H1 (cell line): ENCODE data around the gene BCO1. TPM values are rescaled to one million over a fixed set of nuclear protein-coding genes. Genes with fewer than 3 reads are reported as not detected.

ENCODE experiments used
- CTCF ChIA-PET: fragments of 300-600 bp; sonication (Branson Sonifier 250); formaldehyde crosslinking; loops from one replicate; lab custom pipeline; 2021; ENCODE audit not compliant: partially characterized antibody; lab: Charles Lee
- POLR2A ChIA-PET: fragments of 300-600 bp; sonication (Branson Sonifier 250); formaldehyde crosslinking; loops from one replicate; lab custom pipeline; 2021; ENCODE audit warnings: inconsistent platforms; ENCODE audit not compliant: partially characterized antibody; lab: Charles Lee
- DNase-seq, 2 experiments: peaks; one replicate each; pipeline versions ENCODE4 v3.0.0 to v3.0.0-alpha.2; 2010 to 2022; ENCODE audit warnings: low spot score in 2 of 2, low read depth in 1 of 2, mixed read lengths in 1 of 2
- FAIRE-seq: peaks from 2 replicates; lab custom pipeline; 2011; peaks lifted over from hg19 to GRCh38; lab: Jason Lieb, UNC
- H2AFZ ChIP-seq: 2 replicates; pipeline ENCODE4 v1.8.1; 2012; ENCODE audit warnings: low read length, inconsistent platforms
- H2AK5ac ChIP-seq: 2 replicates; pipeline ENCODE4 v1.6.1; 2013; ENCODE audit warnings: low read depth, low read length
- H2BK120ac ChIP-seq: replicated peaks from 2 replicates; pipeline ENCODE3; 2013; ENCODE audit warnings: low read depth, low read length, inconsistent platforms
- H2BK12ac ChIP-seq: 2 replicates; pipeline ENCODE4 v1.6.1; 2013; ENCODE audit warnings: low read depth, low read length
- H2BK15ac ChIP-seq: 2 replicates; pipeline ENCODE4 v1.6.1; 2013; ENCODE audit warnings: low read length
- H2BK20ac ChIP-seq: 2 replicates; pipeline ENCODE4 v1.6.1; 2013; ENCODE audit warnings: low read length
- H2BK5ac ChIP-seq: 2 replicates; pipeline ENCODE4 v1.6.1; 2013; ENCODE audit warnings: low read depth, low read length
- H3K14ac ChIP-seq: 2 replicates; pipeline ENCODE4 v1.6.1; 2013; ENCODE audit warnings: inconsistent platforms; ENCODE audit not compliant: insufficient read length
- H3K18ac ChIP-seq: 2 replicates; pipeline ENCODE4 v1.6.1; 2013; ENCODE audit warnings: low read length; ENCODE audit errors: extremely low read depth
- H3K23ac ChIP-seq: 2 replicates; pipeline ENCODE4 v1.6.1; 2013; ENCODE audit warnings: inconsistent platforms; ENCODE audit not compliant: insufficient read length
- H3K23me2 ChIP-seq: 2 replicates; pipeline ENCODE4 v1.6.1; 2013; ENCODE audit warnings: low read depth, low read length
- H3K27ac ChIP-seq: 2 replicates; pipeline ENCODE4 v1.6.1; 2011; ENCODE audit warnings: low read depth, low read length, inconsistent platforms
- H3K27me3 ChIP-seq, 4 experiments: replicated peaks in 1 of 4; 1 replicate in 1 of 4; 2 replicates in 3 of 4; pipeline versions ENCODE4 v1.6.1 to v1.8.1; 2011 to 2013; ENCODE audit warnings: low read length in 3 of 4, mild to moderate bottlenecking in 3 of 4, inconsistent platforms in 2 of 4, mixed read lengths in 2 of 4, moderate library complexity in 1 of 4; ENCODE audit not compliant: control insufficient read depth in 3 of 4, insufficient read depth in 3 of 4; ENCODE audit errors: extremely low read depth in 1 of 4
- H3K36me3 ChIP-seq, 4 experiments: 2 replicates each; pipeline versions ENCODE4 v1.6.1 to v1.8.1; 2011 to 2013; ENCODE audit warnings: mild to moderate bottlenecking in 4 of 4, low read length in 3 of 4, moderate library complexity in 2 of 4, control low read depth in 1 of 4, inconsistent platforms in 1 of 4; ENCODE audit not compliant: insufficient read depth in 4 of 4, control insufficient read depth in 2 of 4
- H3K4ac ChIP-seq: replicated peaks from 2 replicates; pipeline ENCODE3; 2013; ENCODE audit warnings: low read length, low read depth, mixed read lengths, inconsistent platforms; ENCODE audit not compliant: insufficient read length
- H3K4me1 ChIP-seq, 4 experiments: replicated peaks in 1 of 4; 1 replicate in 1 of 4; 2 replicates in 3 of 4; pipeline versions ENCODE4 v1.6.1 to v1.8.1; 2011 to 2013; ENCODE audit warnings: low read length in 3 of 4, inconsistent platforms in 2 of 4, mixed read lengths in 1 of 4; ENCODE audit not compliant: insufficient read depth in 4 of 4, control insufficient read depth in 3 of 4
- H3K4me2 ChIP-seq, 2 experiments: 2 replicates each; pipeline versions ENCODE4 v1.6.1 to v1.8.1; 2011 to 2013; ENCODE audit warnings: low read depth in 2 of 2, low read length in 2 of 2, control low read depth in 1 of 2, inconsistent platforms in 1 of 2, mild to moderate bottlenecking in 1 of 2; ENCODE audit not compliant: insufficient read depth in 1 of 2
- H3K4me3 ChIP-seq, 4 experiments: fragments of 200-600, 300-600 bp in 1 of 4; sonication (generic), shearing (Covaris generic), sonication (Bioruptor Twin) in 1 of 4; 2 replicates each; pipeline versions ENCODE4 v1.5.1 to v1.8.1; 2011 to 2016; ENCODE audit warnings: low read length in 4 of 4, low read depth in 3 of 4, control low read depth in 2 of 4, inconsistent platforms in 2 of 4, mild to moderate bottlenecking in 2 of 4, mixed read lengths in 1 of 4, moderate library complexity in 1 of 4; ENCODE audit not compliant: insufficient read depth in 2 of 4; ENCODE audit errors: extremely low read depth in 1 of 4
- H3K56ac ChIP-seq: replicated peaks from 2 replicates; pipeline ENCODE3; 2013; ENCODE audit warnings: low read depth, mild to moderate bottlenecking, mixed read lengths, low read length, inconsistent platforms; ENCODE audit not compliant: insufficient read length
- H3K79me1 ChIP-seq: 2 replicates; pipeline ENCODE4 v1.6.1; 2013; ENCODE audit warnings: low read depth, low read length, control low read depth
- H3K79me2 ChIP-seq, 2 experiments: 2 replicates each; pipeline versions ENCODE4 v1.6.1 to v1.8.1; 2012 to 2013; ENCODE audit warnings: low read length in 2 of 2, mild to moderate bottlenecking in 2 of 2, inconsistent platforms in 1 of 2; ENCODE audit not compliant: insufficient read depth in 2 of 2, control insufficient read depth in 1 of 2
- H3K9ac ChIP-seq, 4 experiments: replicated peaks in 1 of 4; 1 replicate in 1 of 4; 2 replicates in 3 of 4; pipeline versions ENCODE4 v1.6.1 to v1.8.1; 2011 to 2013; ENCODE audit warnings: low read depth in 3 of 4, low read length in 3 of 4, control low read depth in 2 of 4, mild to moderate bottlenecking in 2 of 4, moderate library complexity in 2 of 4, inconsistent platforms in 1 of 4; ENCODE audit errors: extremely low read depth in 1 of 4
- H3K9me3 ChIP-seq, 2 experiments: 2 replicates each; pipeline versions ENCODE4 v1.6.1 to v1.8.1; 2012 to 2013; ENCODE audit warnings: mild to moderate bottlenecking in 2 of 2, moderate library complexity in 2 of 2, control low read depth in 1 of 2, inconsistent platforms in 1 of 2, low read depth in 1 of 2, low read length in 1 of 2, mixed read lengths in 1 of 2; ENCODE audit not compliant: insufficient read depth in 2 of 2
- H4K20me1 ChIP-seq, 2 experiments: replicated peaks in 1 of 2; 2 replicates each; pipeline versions ENCODE3 to v1.8.1; 2011 to 2013; ENCODE audit warnings: inconsistent platforms in 2 of 2, low read length in 2 of 2, mild to moderate bottlenecking in 1 of 2; ENCODE audit not compliant: insufficient read depth in 2 of 2, control insufficient read depth in 1 of 2
- H4K5ac ChIP-seq: 2 replicates; pipeline ENCODE4 v1.6.1; 2013; ENCODE audit warnings: low read length, low read depth, mixed read lengths, inconsistent platforms; ENCODE audit not compliant: insufficient read length
- H4K8ac ChIP-seq: 2 replicates; pipeline ENCODE4 v1.8.0; 2013; ENCODE audit warnings: mild to moderate bottlenecking, moderate library complexity, low read length, inconsistent platforms; ENCODE audit not compliant: insufficient read depth; ENCODE audit errors: extremely low read depth
- H4K91ac ChIP-seq: replicated peaks from 2 replicates; pipeline ENCODE3; 2013; ENCODE audit warnings: low read length, mixed read lengths, inconsistent platforms; ENCODE audit not compliant: insufficient read length
- ATF2 ChIP-seq: IDR thresholded peaks from 2 replicates; pipeline ENCODE4 v1.6.1; 2012; ENCODE audit warnings: low read length, inconsistent platforms
- BCL11A ChIP-seq, 2 experiments: IDR thresholded peaks; one replicate each; pipeline ENCODE4 v1.6.1; 2011; ENCODE audit warnings: low read depth in 2 of 2, low read length in 2 of 2, mild to moderate bottlenecking in 2 of 2
- FOSL1 ChIP-seq: IDR thresholded peaks from 2 replicates; pipeline ENCODE4 v1.6.1; 2011; ENCODE audit warnings: mild to moderate bottlenecking, low read depth, low read length, moderate library complexity; ENCODE audit not compliant: insufficient read depth
- HDAC2 ChIP-seq, 2 experiments: fragments of 300-600 bp in 1 of 2; sonication (generic) in 1 of 2; IDR thresholded peaks; 2 replicates each; pipeline ENCODE4 v1.6.1; 2011 to 2012; ENCODE audit warnings: low read depth in 2 of 2, low read length in 2 of 2, mild to moderate bottlenecking in 2 of 2, moderate library complexity in 2 of 2, borderline replicate concordance in 1 of 2, inconsistent platforms in 1 of 2
- NANOG ChIP-seq: IDR thresholded peaks from 2 replicates; pipeline ENCODE4 v1.6.1; 2011; ENCODE audit warnings: low read length, low read depth, mild to moderate bottlenecking, inconsistent platforms; ENCODE audit not compliant: insufficient read depth, poor library complexity, severe bottlenecking
- SIX5 ChIP-seq: IDR thresholded peaks from 2 replicates; pipeline ENCODE4 v1.6.1; 2011; ENCODE audit warnings: mild to moderate bottlenecking, low read depth, low read length
- SP1 ChIP-seq: IDR thresholded peaks from 2 replicates; pipeline ENCODE4 v1.6.1; 2011; ENCODE audit warnings: low read depth, low read length
- SUZ12 ChIP-seq: fragments of 200-600 bp; sonication (generic); IDR thresholded peaks from 2 replicates; pipeline ENCODE4 v1.6.1; 2012; ENCODE audit warnings: mild to moderate bottlenecking, inconsistent platforms, low read length, moderate library complexity, mixed read lengths
- TBP ChIP-seq: IDR thresholded peaks from 2 replicates; pipeline ENCODE4 v1.6.1; 2011; ENCODE audit warnings: low read depth, low read length, improper control_type of control experiment
- YY1 ChIP-seq: IDR thresholded peaks from 2 replicates; pipeline ENCODE4 v1.6.1; 2011; ENCODE audit warnings: low read depth, mild to moderate bottlenecking, low read length
- WGBS, 2 experiments: shearing (Covaris generic) in 1 of 2; methylation state at CpG; one replicate each; pipeline versions ENCODE4 v1.1.6 to v1.1.7; 2013 to 2015; ENCODE audit warnings: low lambda C conversion rate in 2 of 2, mixed read lengths in 2 of 2, inconsistent platforms in 1 of 2, low coverage in 1 of 2, missing lambda C conversion rate in 1 of 2; ENCODE audit not compliant: insufficient replicate concordance in 2 of 2, insufficient coverage in 1 of 2, insufficient read length in 1 of 2; ENCODE audit errors: extremely low coverage in 1 of 2, missing lambda C conversion rate in 1 of 2; 5-methylcytosine and 5-hydroxymethylcytosine counted together
- polyA plus RNA-seq, 7 experiments: library from polyadenylated mRNA; depleted of rRNA in 3 of 7; stranded (reverse) in 5 of 7; unstranded in 2 of 7; fragments of >200 nt in 5 of 7; fragments of 200-250 nt in 2 of 7; gene quantifications; 1 replicate in 5 of 7; 2 replicates in 1 of 7; 4 replicates in 1 of 7; pipeline versions ENCODE4 v1.2.1 to v1.2.3, GENCODE V29; 2011 to 2013; ENCODE audit warnings: missing spikeins in 2 of 7, mixed read lengths in 2 of 7
- total RNA-seq: library from RNA; stranded (reverse); fragmentation: NEBNext Ultra II Directional; extraction: Animal tissue kit (Norgen Biotek cat#: 25700); gene quantifications from 2 replicates; pipeline ENCODE4 v1.2.1, GENCODE V29; 2021
- TF ChIP-seq, protein P1 (sequence below): IDR thresholded peaks from 2 replicates; pipeline ENCODE4 v1.6.1; 2011; ENCODE audit warnings: low read length, improper control_type of control experiment

Gene BCO1
- total and polyA plus RNA-seq, 2 of the 8 experiments (the other 6 are each of a cell fraction or from before 2014, with no cell fraction given), result 0.21 TPM; not detected in 1

DNA sequence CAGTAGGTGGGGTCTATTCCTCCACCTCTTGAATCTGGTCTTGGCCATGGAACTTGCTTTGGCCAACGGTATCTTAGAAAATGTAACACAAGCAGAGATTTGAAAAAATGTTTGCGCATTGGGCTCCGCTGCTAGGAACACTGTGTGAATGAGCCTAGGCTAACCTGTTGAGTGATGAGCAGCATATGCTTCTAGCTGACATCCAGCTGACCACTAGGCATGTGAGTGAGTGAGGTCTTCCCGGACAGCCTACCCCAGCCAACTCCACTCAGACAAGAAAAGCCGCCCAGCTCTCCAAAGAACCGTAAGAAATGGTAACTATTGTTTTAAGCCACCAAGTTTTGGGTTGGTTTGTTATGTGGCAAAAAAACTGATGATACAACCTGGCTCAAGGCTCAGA lies 31.4 kb upstream of the BCO1 start:
- no peak overlapping the region for H2BK20ac ChIP-seq
- no peak overlapping the region for H3K14ac ChIP-seq
- no peak overlapping the region for H2AFZ ChIP-seq
- no peaks in the 10 kb centered on the region; a peak in 1 of 7 replicates for H3K27me3 ChIP-seq
- H3K18ac ChIP-seq, result no peak overlapping the region
- no peak overlapping the region for H4K5ac ChIP-seq
- no peak overlapping the region for H3K9ac ChIP-seq
- CTCF ChIA-PET, result interaction anchor here (0.9 kb wide), 1 partner anchor 58 kb away, joined by 3 read pairs; no protein-coding TSS in a partner anchor
- POLR2A ChIA-PET, result no interaction called here
- H3K23me2 ChIP-seq, result no peaks in the 10 kb centered on the region
- H4K8ac ChIP-seq, result no peak overlapping the region
- no peaks in the 10 kb centered on the region for H3K79me1 ChIP-seq
- no peaks in the 10 kb centered on the region for H3K79me2 ChIP-seq
- H4K91ac ChIP-seq, result no peak overlapping the region
- H2BK120ac ChIP-seq, result no peak overlapping the region
- no peaks in the 10 kb centered on the region for H3K9me3 ChIP-seq
- FAIRE-seq (no peak), DNase-seq (no peak)
- no peak overlapping the region for H2BK15ac ChIP-seq
- no peak overlapping the region for H2AK5ac ChIP-seq
- H2BK5ac ChIP-seq, result no peak overlapping the region
- H3K4me3 ChIP-seq, result no peak overlapping the region
- H3K4me2 ChIP-seq, result no peak overlapping the region
- no peak overlapping the region for H3K56ac ChIP-seq
- no peaks in the 10 kb centered on the region for H3K4me1 ChIP-seq
- no peak overlapping the region for H2BK12ac ChIP-seq
- no peaks in the 10 kb centered on the region for H4K20me1 ChIP-seq
- H3K23ac ChIP-seq, result no peak overlapping the region
- 78% methylated on average over 6 of the region's 6 CpGs; no CpG with 5 or more reads in 1 of the 2 experiments for whole genome bisulfite sequencing, 2 experiments
- no peak overlapping the region for H3K4ac ChIP-seq
- H3K36me3 ChIP-seq, result no peaks in the 10 kb centered on the region
- H3K27ac ChIP-seq, result no peak overlapping the region
- TF ChIP-seq SP1 (no peak), NANOG (no peak), YY1 (no peak), SUZ12 (no peak), TBP (no peak), ATF2 (no peak), SIX5 (no peak), BCL11A (IDR thresholded peaks at IDR 0.05; ENCODE audit: low read depth in 2 of 2, low read length in 2 of 2) (no peak), FOSL1 (no peak), HDAC2 (IDR thresholded peaks at IDR 0.05; ENCODE audit: borderline replicate concordance in 1 of 2, low read depth in 2 of 2, low read length in 2 of 2) (no peak)
- TF ChIP-seq, protein P1, sequence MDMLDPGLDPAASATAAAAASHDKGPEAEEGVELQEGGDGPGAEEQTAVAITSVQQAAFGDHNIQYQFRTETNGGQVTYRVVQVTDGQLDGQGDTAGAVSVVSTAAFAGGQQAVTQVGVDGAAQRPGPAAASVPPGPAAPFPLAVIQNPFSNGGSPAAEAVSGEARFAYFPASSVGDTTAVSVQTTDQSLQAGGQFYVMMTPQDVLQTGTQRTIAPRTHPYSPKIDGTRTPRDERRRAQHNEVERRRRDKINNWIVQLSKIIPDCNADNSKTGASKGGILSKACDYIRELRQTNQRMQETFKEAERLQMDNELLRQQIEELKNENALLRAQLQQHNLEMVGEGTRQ, result no peak
